Fibroblast of lung (primary cell): Measurements from ENCODE around the gene C17orf67. TPM values are rescaled to one million over a fixed set of nuclear protein-coding genes. Genes with fewer than 3 reads are reported as not detected.

Experiments used
- DNase-seq, 2 donors: peaks; one replicate each; pipeline versions ENCODE4 v3.0.0 to v3.0.0-alpha.2; 2010; ENCODE audit warnings: low read depth in 2 of 2
- H2AFZ ChIP-seq: 2 replicates; pipeline ENCODE4 v1.5.1; 2012; ENCODE audit warnings: low read length, control low read depth, inconsistent platforms
- H3K27ac ChIP-seq: 2 replicates; pipeline ENCODE4 v1.5.1; 2011; ENCODE audit warnings: low read length, control low read depth; ENCODE audit not compliant: insufficient read depth
- H3K27me3 ChIP-seq: 2 replicates; pipeline ENCODE4 v1.5.1; 2011; ENCODE audit warnings: mild to moderate bottlenecking, low read length; ENCODE audit not compliant: control insufficient read depth, insufficient read depth
- H3K36me3 ChIP-seq: 2 replicates; pipeline ENCODE4 v1.5.1; 2011; ENCODE audit warnings: low read length; ENCODE audit not compliant: control insufficient read depth, insufficient read depth
- H3K4me1 ChIP-seq: 2 replicates; pipeline ENCODE4 v1.5.1; 2011; ENCODE audit warnings: low read length; ENCODE audit not compliant: control insufficient read depth, insufficient read depth; ENCODE audit errors: extremely low read depth
- H3K4me2 ChIP-seq: 2 replicates; pipeline ENCODE4 v1.5.1; 2011; ENCODE audit warnings: low read length, control low read depth; ENCODE audit not compliant: insufficient read depth; ENCODE audit errors: extremely low read depth
- H3K4me3 ChIP-seq, 4 experiments: fragments of 200-600 bp in 1 of 4; sonication (generic) in 1 of 4; replicated peaks in 1 of 4; 2 replicates each; pipeline ENCODE4 v1.5.1; 2011 to 2016; ENCODE audit warnings: low read length in 4 of 4, low read depth in 3 of 4, mild to moderate bottlenecking in 3 of 4, control low read depth in 2 of 4, inconsistent platforms in 1 of 4, mixed read lengths in 1 of 4; ENCODE audit not compliant: insufficient read depth in 1 of 4; ENCODE audit errors: control extremely low read depth in 1 of 4
- H3K79me2 ChIP-seq: 2 replicates; pipeline ENCODE4 v1.5.1; 2012; ENCODE audit warnings: mild to moderate bottlenecking, low read length, inconsistent platforms; ENCODE audit not compliant: control insufficient read depth, insufficient read depth
- H3K9ac ChIP-seq: 2 replicates; pipeline ENCODE4 v1.5.1; 2011; ENCODE audit warnings: mild to moderate bottlenecking, low read length, control low read depth; ENCODE audit not compliant: insufficient read depth
- H3K9me3 ChIP-seq: 2 replicates; pipeline ENCODE4 v1.5.1; 2012; ENCODE audit warnings: low read depth, low read length; ENCODE audit not compliant: control insufficient read depth, insufficient read depth
- H4K20me1 ChIP-seq: 2 replicates; pipeline ENCODE4 v1.5.1; 2011; ENCODE audit warnings: low read length; ENCODE audit not compliant: control insufficient read depth, insufficient read depth; ENCODE audit errors: extremely low read depth
- CTCF ChIP-seq, 2 donors: IDR thresholded peaks in 1 of 2; conservative IDR thresholded peaks in 1 of 2; 1 replicate in 1 of 2; 2 replicates in 1 of 2; pipeline ENCODE4 v1.5.1; 2011 to 2012; ENCODE audit warnings: low read length in 2 of 2, control low read depth in 1 of 2, inconsistent platforms in 1 of 2, low read depth in 1 of 2, mild to moderate bottlenecking in 1 of 2
- EZH2 ChIP-seq: IDR thresholded peaks from 2 replicates; pipeline ENCODE4 v1.5.1; 2012; ENCODE audit warnings: low read length, control low read depth, mild to moderate bottlenecking; ENCODE audit errors: missing control alignments
- polyA plus RNA-seq, 2 donors: library from polyadenylated mRNA; depleted of rRNA in 1 of 2; stranded (reverse) in 1 of 2; unstranded in 1 of 2; fragments of >200 nt; gene quantifications; 2 replicates each; pipeline ENCODE4 v1.2.1, GENCODE V29; 2011 to 2012; ENCODE audit warnings: missing spikeins in 1 of 2
- total RNA-seq: library from RNA; depleted of rRNA; stranded (reverse); fragments of >200 nt; gene quantifications from 2 replicates; pipeline ENCODE4 v1.2.1, GENCODE V29; 2014

C17orf67 gene
- total and polyA plus RNA-seq, 2 donors (not counting 1 experiment from before 2014, with no cell fraction given), result 0.45 to 1.7 TPM

- Histone ChIP-seq H3K9me3 (no peaks in the 10 kb centered on the region), H4K20me1 (no peaks in the 10 kb centered on the region), H3K36me3 (no peaks in the 10 kb centered on the region), H3K9ac (no peak overlapping the region), H3K79me2 (no peaks in the 10 kb centered on the region), H3K4me2 (no peak overlapping the region), H3K4me1 (peaks cover 12% of the 10 kb centered on the region), H3K27ac (no peak overlapping the region), H3K4me3 (no peak overlapping the region), H2AFZ (no peak overlapping the region), H3K27me3 (no peaks in the 10 kb centered on the region)
- no peak for DNase-seq
- TF ChIP-seq CTCF (conservative IDR thresholded peaks at IDR 0.05 in 1 of 2, IDR thresholded peaks at IDR 0.05 in 1 of 2; ENCODE audit: low read depth in 1 of 2, low read length in 2 of 2) (no peak), EZH2 (no peak)
Measured at GRCh38 chr17:56778898-56779297, 54.8 kb downstream of the C17orf67 start.

GRCh38 chr17:56777859-56778258 lies 55.9 kb downstream of the C17orf67 start:
- no peak overlapping the region for H3K9ac ChIP-seq

GRCh38 chr17:56774650-56775049 lies 59.1 kb downstream of the C17orf67 start:
- no peak overlapping the region for H3K27ac ChIP-seq
- no peaks in the 10 kb centered on the region for H3K79me2 ChIP-seq
- H3K9ac ChIP-seq, result no peak overlapping the region
- H3K4me2 ChIP-seq, result no peak overlapping the region
- no peaks in the 10 kb centered on the region for H3K9me3 ChIP-seq
- TF ChIP-seq CTCF (conservative IDR thresholded peaks at IDR 0.05 in 1 of 2, IDR thresholded peaks at IDR 0.05 in 1 of 2; ENCODE audit: low read depth in 1 of 2, low read length in 2 of 2), result no peak
- TF ChIP-seq EZH2, result no peak
- no peaks in the 10 kb centered on the region for H4K20me1 ChIP-seq
- no peak overlapping the region for H2AFZ ChIP-seq
- no peak for DNase-seq
- no peaks in the 10 kb centered on the region for H3K36me3 ChIP-seq
- no peaks in the 10 kb centered on the region for H3K27me3 ChIP-seq
- no peak overlapping the region for H3K4me3 ChIP-seq
- peaks cover 10% of the 10 kb centered on the region for H3K4me1 ChIP-seq

More at GRCh38 chr17:56777859-56778258, 55.9 kb downstream of the C17orf67 start:
- peak in 1 of 2 donors; percentile 26 for DNase-seq
- Histone ChIP-seq H2AFZ (no peak overlapping the region), H3K79me2 (no peaks in the 10 kb centered on the region), H3K36me3 (no peaks in the 10 kb centered on the region), H3K27me3 (no peaks in the 10 kb centered on the region), H4K20me1 (no peaks in the 10 kb centered on the region), H3K4me2 (no peak overlapping the region), H3K9me3 (no peaks in the 10 kb centered on the region), H3K4me3 (no peak overlapping the region), H3K4me1 (peaks cover 12% of the 10 kb centered on the region), H3K27ac (no peak overlapping the region)
- TF ChIP-seq CTCF (conservative IDR thresholded peaks at IDR 0.05 in 1 of 2, IDR thresholded peaks at IDR 0.05 in 1 of 2; ENCODE audit: low read depth in 1 of 2, low read length in 2 of 2), result no peak
- no peak for TF ChIP-seq EZH2
